Uterus (tissue), 2 donors: Measurements from ENCODE around the gene SLC38A8.

ENCODE experiments used
- POLR2A ChIP-seq, 2 donors: fragments of 450-650 bp; IDR thresholded peaks; one replicate each; pipeline ENCODE4 v1.6.1; 2016; ENCODE audit warnings: antibody characterized with exemption in 2 of 2, mild to moderate bottlenecking in 1 of 2, moderate library complexity in 1 of 2
- TF ChIP-seq, protein P1 (sequence below), 4 experiments: fragments of 200-600 bp in 2 of 4; fragments of 450-650 bp in 2 of 4; sonication (generic) in 2 of 4; IDR thresholded peaks; one replicate each; pipeline ENCODE4 v1.5.1; 2016 to 2019; ENCODE audit warnings: antibody characterized with exemption in 4 of 4, mild to moderate bottlenecking in 2 of 4, moderate library complexity in 1 of 4

DNA sequence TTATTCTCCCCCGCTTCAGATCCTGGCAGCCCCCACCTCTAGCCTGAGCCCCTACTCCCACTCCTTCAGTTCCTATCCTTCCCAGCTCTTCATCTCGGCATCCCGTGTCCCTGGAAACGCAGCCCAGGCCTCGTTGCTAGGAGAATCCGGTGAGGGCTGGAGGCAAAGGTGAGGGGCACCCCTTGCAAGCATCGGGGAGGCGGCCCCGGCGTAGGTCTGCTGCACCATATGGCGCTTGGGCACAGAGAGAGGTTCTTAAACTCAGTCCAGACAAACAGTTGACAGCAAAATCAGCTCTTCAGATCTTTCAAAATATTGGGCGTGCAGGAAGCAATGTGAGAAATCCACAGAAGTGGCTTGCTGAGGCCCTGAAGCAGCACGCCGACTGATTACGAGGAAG is 15.0 kb downstream of the SLC38A8 start:
- TF ChIP-seq, protein P1, sequence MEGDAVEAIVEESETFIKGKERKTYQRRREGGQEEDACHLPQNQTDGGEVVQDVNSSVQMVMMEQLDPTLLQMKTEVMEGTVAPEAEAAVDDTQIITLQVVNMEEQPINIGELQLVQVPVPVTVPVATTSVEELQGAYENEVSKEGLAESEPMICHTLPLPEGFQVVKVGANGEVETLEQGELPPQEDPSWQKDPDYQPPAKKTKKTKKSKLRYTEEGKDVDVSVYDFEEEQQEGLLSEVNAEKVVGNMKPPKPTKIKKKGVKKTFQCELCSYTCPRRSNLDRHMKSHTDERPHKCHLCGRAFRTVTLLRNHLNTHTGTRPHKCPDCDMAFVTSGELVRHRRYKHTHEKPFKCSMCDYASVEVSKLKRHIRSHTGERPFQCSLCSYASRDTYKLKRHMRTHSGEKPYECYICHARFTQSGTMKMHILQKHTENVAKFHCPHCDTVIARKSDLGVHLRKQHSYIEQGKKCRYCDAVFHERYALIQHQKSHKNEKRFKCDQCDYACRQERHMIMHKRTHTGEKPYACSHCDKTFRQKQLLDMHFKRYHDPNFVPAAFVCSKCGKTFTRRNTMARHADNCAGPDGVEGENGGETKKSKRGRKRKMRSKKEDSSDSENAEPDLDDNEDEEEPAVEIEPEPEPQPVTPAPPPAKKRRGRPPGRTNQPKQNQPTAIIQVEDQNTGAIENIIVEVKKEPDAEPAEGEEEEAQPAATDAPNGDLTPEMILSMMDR (IDR thresholded peaks at IDR 0.05), result no peak
- no peak for TF ChIP-seq POLR2A (IDR thresholded peaks at IDR 0.05)
